Measurements from ENCODE around the gene HELZ. TPM values are rescaled to one million over a fixed set of nuclear protein-coding genes. Genes with fewer than 3 reads are reported as not detected.

Gene HELZ
- total RNA-seq, 1 experiment from 2014 or later, result 40.5 TPM

DNA sequence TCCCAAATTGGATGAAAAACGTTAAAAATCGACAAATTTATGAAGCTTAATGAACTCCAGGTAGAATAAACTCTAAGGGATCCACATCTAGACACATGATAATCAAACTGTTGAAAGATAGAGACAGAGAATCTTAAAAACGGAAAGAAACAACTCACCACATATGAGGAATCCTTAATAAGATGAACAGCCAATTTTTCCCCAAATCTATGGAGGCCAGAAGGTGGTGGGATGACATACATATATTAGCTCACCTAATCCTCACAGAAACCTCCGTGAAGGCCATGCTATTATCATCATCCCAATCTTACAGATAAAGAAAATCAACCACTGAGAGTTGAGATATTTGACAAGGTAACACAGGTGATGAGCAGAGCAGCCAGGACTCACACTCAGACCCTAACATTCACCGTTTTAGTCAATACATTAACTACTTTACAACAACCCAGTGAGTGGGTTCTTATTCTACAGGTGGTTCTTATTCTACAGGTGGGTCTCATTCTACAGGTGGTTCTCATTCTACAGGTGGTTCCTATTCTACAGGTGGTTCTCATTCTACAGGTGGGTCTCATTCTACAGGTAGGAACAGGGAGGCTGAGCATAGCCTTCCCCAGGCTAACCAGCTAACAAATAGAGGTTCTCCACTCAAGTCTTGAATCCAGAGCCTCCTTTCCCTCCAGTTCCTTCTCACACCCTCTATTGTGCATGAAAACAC lies 195.8 kb downstream of the HELZ start:
- no peaks in the 10 kb centered on the region for H3K79me2 ChIP-seq (ENCODE audit: insufficient read depth, low read length)
- no peaks in the 10 kb centered on the region for H3K27me3 ChIP-seq (ENCODE audit: insufficient read depth, low read length)
- no TSS peak for BruUV-seq (replicated peaks)
- no peak overlapping the region for H3K27ac ChIP-seq (ENCODE audit: low read depth, low read length)
- DNase-seq (ENCODE audit: low read depth, low spot score) (no peak), ATAC-seq (no peak)
- intact Hi-C loops (cut with micrococcal nuclease), result no loop called here
- ChIA-PET CTCF (no interaction called here), RAD21 (ENCODE audit: low non-redundant PET in 1 of 2, low total read pairs in 2 of 2, uncharacterized antibody in 2 of 2, unreplicated experiment in 2 of 2) (no interaction called here), POLR2A (no interaction called here)
- no peaks in the 10 kb centered on the region for H4K20me1 ChIP-seq (ENCODE audit: insufficient read depth)
- no peaks in the 10 kb centered on the region for H3K36me3 ChIP-seq (ENCODE audit: control insufficient read depth in 1 of 2, insufficient read depth in 2 of 2, low read length in 2 of 2)
- H3K4me2 ChIP-seq (ENCODE audit: low read length), result no peak overlapping the region
- no peak overlapping the region for H3K4me3 ChIP-seq (replicated peaks in 1 of 2; ENCODE audit: low read depth in 1 of 2, low read length in 2 of 2)
- no peaks in the 10 kb centered on the region for H3K4me1 ChIP-seq (ENCODE audit: control insufficient read depth in 1 of 2, insufficient read depth in 2 of 2, low read length in 2 of 2)
- H2AFZ ChIP-seq (ENCODE audit: low read depth, low read length, poor library complexity, severe bottlenecking), result no peak overlapping the region
- H3K9ac ChIP-seq (ENCODE audit: low read length), result no peak overlapping the region
- H3K9me2 ChIP-seq (ENCODE audit: insufficient read depth), result no peaks in the 10 kb centered on the region
- peaks cover 11 to 13% of the 10 kb centered on the region in 2 experiments; a peak in 1 of 4 replicates for H3K9me3 ChIP-seq (ENCODE audit: control insufficient read depth in 1 of 2, insufficient read depth in 1 of 2, low read depth in 1 of 2, low read length in 2 of 2)
- TF ChIP-seq, protein P1, sequence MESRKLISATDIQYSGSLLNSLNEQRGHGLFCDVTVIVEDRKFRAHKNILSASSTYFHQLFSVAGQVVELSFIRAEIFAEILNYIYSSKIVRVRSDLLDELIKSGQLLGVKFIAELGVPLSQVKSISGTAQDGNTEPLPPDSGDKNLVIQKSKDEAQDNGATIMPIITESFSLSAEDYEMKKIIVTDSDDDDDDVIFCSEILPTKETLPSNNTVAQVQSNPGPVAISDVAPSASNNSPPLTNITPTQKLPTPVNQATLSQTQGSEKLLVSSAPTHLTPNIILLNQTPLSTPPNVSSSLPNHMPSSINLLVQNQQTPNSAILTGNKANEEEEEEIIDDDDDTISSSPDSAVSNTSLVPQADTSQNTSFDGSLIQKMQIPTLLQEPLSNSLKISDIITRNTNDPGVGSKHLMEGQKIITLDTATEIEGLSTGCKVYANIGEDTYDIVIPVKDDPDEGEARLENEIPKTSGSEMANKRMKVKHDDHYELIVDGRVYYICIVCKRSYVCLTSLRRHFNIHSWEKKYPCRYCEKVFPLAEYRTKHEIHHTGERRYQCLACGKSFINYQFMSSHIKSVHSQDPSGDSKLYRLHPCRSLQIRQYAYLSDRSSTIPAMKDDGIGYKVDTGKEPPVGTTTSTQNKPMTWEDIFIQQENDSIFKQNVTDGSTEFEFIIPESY (IDR thresholded peaks at IDR 0.05; ENCODE audit: extremely low read depth, insufficient replicate concordance, low read length), result no peak
- TF ChIP-seq ELF1 (IDR thresholded peaks at IDR 0.05; ENCODE audit: borderline replicate concordance, low read depth), result no peak
- peak; percentile 89 for TF ChIP-seq CBX3 (IDR thresholded peaks at IDR 0.05; ENCODE audit: low read depth)
- no peak for TF ChIP-seq POLR2A (IDR thresholded peaks at IDR 0.05; ENCODE audit: borderline replicate concordance, extremely low read depth, insufficient read depth, insufficient read length)
- TF ChIP-seq, protein P2, sequence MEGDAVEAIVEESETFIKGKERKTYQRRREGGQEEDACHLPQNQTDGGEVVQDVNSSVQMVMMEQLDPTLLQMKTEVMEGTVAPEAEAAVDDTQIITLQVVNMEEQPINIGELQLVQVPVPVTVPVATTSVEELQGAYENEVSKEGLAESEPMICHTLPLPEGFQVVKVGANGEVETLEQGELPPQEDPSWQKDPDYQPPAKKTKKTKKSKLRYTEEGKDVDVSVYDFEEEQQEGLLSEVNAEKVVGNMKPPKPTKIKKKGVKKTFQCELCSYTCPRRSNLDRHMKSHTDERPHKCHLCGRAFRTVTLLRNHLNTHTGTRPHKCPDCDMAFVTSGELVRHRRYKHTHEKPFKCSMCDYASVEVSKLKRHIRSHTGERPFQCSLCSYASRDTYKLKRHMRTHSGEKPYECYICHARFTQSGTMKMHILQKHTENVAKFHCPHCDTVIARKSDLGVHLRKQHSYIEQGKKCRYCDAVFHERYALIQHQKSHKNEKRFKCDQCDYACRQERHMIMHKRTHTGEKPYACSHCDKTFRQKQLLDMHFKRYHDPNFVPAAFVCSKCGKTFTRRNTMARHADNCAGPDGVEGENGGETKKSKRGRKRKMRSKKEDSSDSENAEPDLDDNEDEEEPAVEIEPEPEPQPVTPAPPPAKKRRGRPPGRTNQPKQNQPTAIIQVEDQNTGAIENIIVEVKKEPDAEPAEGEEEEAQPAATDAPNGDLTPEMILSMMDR (IDR thresholded peaks at IDR 0.05 in 2 of 3, conservative IDR thresholded peaks at IDR 0.05 in 1 of 3; ENCODE audit: borderline replicate concordance in 1 of 3, insufficient read depth in 1 of 3, low read depth in 2 of 3, low read length in 2 of 3), result no peak
- no peak for TF ChIP-seq SIN3A (IDR thresholded peaks at IDR 0.05; ENCODE audit: low read depth)
- no peak for TF ChIP-seq JUND (IDR thresholded peaks at IDR 0.05)
